HepG2 (cell line): ENCODE measurements around the gene PROX2.

Experiments used
- ATRX ChIP-seq: sonication (generic); formaldehyde crosslinking; IDR thresholded peaks from 2 replicates; pipeline ENCODE4 v1.4.0; 2020; ENCODE audit warnings: missing genetic modification reagents, borderline replicate concordance
- CHD4 ChIP-seq: fragments of 200-600 bp; sonication (generic); IDR thresholded peaks from 2 replicates; pipeline ENCODE4 v1.7.0; 2017; ENCODE audit warnings: mild to moderate bottlenecking, low read length, borderline replicate concordance
- HIVEP1 ChIP-seq: sonication (generic); formaldehyde crosslinking; IDR thresholded peaks from 2 replicates; pipeline ENCODE4 v1.4.0; 2020; ENCODE audit warnings: mild to moderate bottlenecking, missing genetic modification reagents
- KDM1A ChIP-seq: IDR thresholded peaks from 2 replicates; pipeline ENCODE4 v1.6.1; 2016; ENCODE audit warnings: missing compliant biosample characterization
- ZC3H4 ChIP-seq: sonication (generic); formaldehyde crosslinking; IDR thresholded peaks from 2 replicates; pipeline ENCODE4 v1.4.0; 2020; ENCODE audit warnings: missing genetic modification reagents, borderline replicate concordance
- ZNF143 ChIP-seq: sonication (generic); formaldehyde crosslinking; IDR thresholded peaks from 2 replicates; pipeline ENCODE4 v1.4.0; 2020; ENCODE audit warnings: missing genetic modification reagents
- TF ChIP-seq, protein P1 (sequence below): sonication (generic); formaldehyde crosslinking; IDR thresholded peaks from 2 replicates; pipeline ENCODE4; 2020; ENCODE audit warnings: missing genetic modification reagents, mild to moderate bottlenecking, borderline replicate concordance

DNA sequence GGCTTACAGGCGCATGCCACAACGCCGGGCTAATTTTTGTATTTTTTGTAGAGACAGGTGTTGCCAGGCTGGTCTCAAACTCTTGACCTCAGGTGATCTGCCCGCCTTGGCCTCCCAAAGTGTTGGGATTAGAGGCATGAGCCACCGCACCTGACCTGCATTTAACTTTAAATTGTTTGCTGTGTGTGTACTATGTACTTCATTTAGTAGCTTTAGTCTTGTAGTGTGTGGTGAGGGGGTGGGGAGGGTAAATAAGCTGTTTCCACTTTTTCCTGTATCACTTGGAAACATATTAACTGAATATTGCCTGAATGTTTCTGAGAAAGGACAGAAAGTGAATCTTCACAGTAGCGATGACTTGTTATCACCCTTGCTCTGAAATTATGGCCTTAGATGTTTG, 14.3 kb upstream of the PROX2 start:
- TF ChIP-seq CHD4 = no peak
- no peak for TF ChIP-seq ZNF143
- no peak for TF ChIP-seq HIVEP1 (CRISPR knock-in tag)
- no peak for TF ChIP-seq ATRX
- TF ChIP-seq, protein P1, sequence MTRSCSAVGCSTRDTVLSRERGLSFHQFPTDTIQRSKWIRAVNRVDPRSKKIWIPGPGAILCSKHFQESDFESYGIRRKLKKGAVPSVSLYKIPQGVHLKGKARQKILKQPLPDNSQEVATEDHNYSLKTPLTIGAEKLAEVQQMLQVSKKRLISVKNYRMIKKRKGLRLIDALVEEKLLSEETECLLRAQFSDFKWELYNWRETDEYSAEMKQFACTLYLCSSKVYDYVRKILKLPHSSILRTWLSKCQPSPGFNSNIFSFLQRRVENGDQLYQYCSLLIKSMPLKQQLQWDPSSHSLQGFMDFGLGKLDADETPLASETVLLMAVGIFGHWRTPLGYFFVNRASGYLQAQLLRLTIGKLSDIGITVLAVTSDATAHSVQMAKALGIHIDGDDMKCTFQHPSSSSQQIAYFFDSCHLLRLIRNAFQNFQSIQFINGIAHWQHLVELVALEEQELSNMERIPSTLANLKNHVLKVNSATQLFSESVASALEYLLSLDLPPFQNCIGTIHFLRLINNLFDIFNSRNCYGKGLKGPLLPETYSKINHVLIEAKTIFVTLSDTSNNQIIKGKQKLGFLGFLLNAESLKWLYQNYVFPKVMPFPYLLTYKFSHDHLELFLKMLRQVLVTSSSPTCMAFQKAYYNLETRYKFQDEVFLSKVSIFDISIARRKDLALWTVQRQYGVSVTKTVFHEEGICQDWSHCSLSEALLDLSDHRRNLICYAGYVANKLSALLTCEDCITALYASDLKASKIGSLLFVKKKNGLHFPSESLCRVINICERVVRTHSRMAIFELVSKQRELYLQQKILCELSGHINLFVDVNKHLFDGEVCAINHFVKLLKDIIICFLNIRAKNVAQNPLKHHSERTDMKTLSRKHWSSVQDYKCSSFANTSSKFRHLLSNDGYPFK (CRISPR knock-in tag) = no peak
- TF ChIP-seq KDM1A (CRISPR knock-in tag) = no peak
- TF ChIP-seq ZC3H4 (CRISPR knock-in tag) = no peak
